ENCODE measurements around the gene RNF212. TPM values are rescaled to one million over a fixed set of nuclear protein-coding genes. Genes with fewer than 3 reads are reported as not detected.

Gene RNF212
- total and polyA plus RNA-seq, 9 of the 15 experiments (the other 6 are each of a cell fraction or from before 2014, with no cell fraction given) = 0.04 TPM; not detected in 8

GRCh38 chr4:1043651-1044468, 69.5 kb downstream of the RNF212 start (continued):
- peak; percentile 23; the same call in 1 of the 2 replicates for TF ChIP-seq ETS1 (conservative IDR thresholded peaks at IDR 0.05; ENCODE audit: control insufficient read depth, low read depth, low read length)
- TF ChIP-seq FOSL1 (tag; conservative IDR thresholded peaks at IDR 0.05) = peak; percentile 100
- no peak for TF ChIP-seq CHD2 (IDR thresholded peaks at IDR 0.05; ENCODE audit: low read depth, low read length)
- peak; percentile 76 for TF ChIP-seq ZEB2 (IDR thresholded peaks at IDR 0.05)
- no peak for TF ChIP-seq ID3 (CRISPR knock-in tag; IDR thresholded peaks at IDR 0.05)
- TF ChIP-seq ID3 (tag; IDR thresholded peaks at IDR 0.05) = peak; percentile 55; the same call in 1 of the 2 replicates
- peak; percentile 100 for TF ChIP-seq JUN (IDR thresholded peaks at IDR 0.05; ENCODE audit: borderline replicate concordance, low read depth, low read length)
- TF ChIP-seq JUN (CRISPR knock-in tag; IDR thresholded peaks at IDR 0.05; ENCODE audit: borderline replicate concordance) = peak; percentile 99; the same call in 1 of the 2 replicates
- TF ChIP-seq RAD21 (CRISPR knock-in tag; conservative IDR thresholded peaks at IDR 0.05 in 1 of 2, IDR thresholded peaks at IDR 0.05 in 1 of 2) = peak in 1 of 2 experiments; percentile 22; a peak in 1 of 4 replicates
- TF ChIP-seq ZBTB34 (CRISPR knock-in tag; IDR thresholded peaks at IDR 0.05) = no peak
- TF ChIP-seq KLF13 (tag; IDR thresholded peaks at IDR 0.05; ENCODE audit: borderline replicate concordance, low read depth) = 0 out of 2 replicates have a peak, but pooled peaks have one; percentile 44
- no peak for TF ChIP-seq ZBTB43 (CRISPR knock-in tag; IDR thresholded peaks at IDR 0.05)
- TF ChIP-seq CBX1 (IDR thresholded peaks at IDR 0.05; ENCODE audit: low read depth) = peak; percentile 81; the same call in 1 of the 2 replicates
- peak; percentile 47; the same call in 1 of the 2 replicates for TF ChIP-seq RAD51 (IDR thresholded peaks at IDR 0.05; ENCODE audit: borderline replicate concordance, low read depth)
- TF ChIP-seq BCOR (IDR thresholded peaks at IDR 0.05) = peak; percentile 58
- peak; percentile 48; the same call in 1 of the 2 replicates for TF ChIP-seq SRSF3 (IDR thresholded peaks at IDR 0.05; ENCODE audit: insufficient read depth, low read length)
- TF ChIP-seq POLR2B (IDR thresholded peaks at IDR 0.05; ENCODE audit: low read depth, partially characterized antibody) = peak; percentile 69
- peak; percentile 92; the same call in 1 of the 2 replicates for TF ChIP-seq AFF4 (CRISPR knock-in tag; IDR thresholded peaks at IDR 0.05)
- peak; percentile 68 for TF ChIP-seq POLR2A (conservative IDR thresholded peaks at IDR 0.05)

Data from K562 (cell line).